G401.6 (cell line): ENCODE measurements around the gene GPC5.
"Not testable (repeated sequence)": the region's sequence is repeated elsewhere in the genome, so short reads cannot be mapped to it uniquely, and the experiment has no call there.

Experiments
- FAIRE-seq: peaks from 2 replicates; lab custom pipeline; 2012; peaks lifted over from hg19 to GRCh38; lab: Jason Lieb, UNC

GPC5 gene

DNA sequence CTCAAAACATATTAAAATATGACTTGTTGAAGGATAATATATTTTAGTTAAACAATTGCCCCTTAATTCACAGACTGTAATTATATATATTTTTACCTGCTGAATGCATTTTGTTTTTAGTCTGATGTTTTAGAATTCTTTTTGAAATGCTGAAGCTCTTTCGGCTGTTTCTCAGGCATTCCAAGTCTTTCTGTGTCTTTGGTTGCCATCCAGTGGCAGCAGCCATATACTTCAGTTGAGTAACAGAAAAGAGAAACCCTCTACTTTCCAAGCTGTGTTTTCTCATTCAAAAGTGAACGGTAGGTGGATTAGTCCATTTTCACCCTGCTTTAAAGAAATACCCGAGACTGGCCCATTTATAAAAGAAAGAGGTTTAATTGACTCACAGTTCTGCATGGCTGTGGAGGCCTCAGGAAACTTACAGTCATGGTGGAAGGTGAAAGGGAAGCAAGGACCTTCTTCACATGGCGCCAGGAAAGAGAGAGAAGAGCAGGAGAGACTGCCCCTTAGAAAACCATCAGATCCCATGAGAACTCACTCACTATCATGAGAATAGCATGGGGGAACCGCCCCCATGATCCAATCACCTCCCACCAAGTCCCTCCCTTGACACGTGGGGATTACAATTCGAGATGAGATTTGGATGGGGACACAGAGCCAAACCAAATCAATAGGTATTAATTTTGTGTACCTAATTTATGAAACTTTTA, 383.7 kb downstream of the GPC5 start:
- FAIRE-seq: not testable (repeated sequence)

DNA sequence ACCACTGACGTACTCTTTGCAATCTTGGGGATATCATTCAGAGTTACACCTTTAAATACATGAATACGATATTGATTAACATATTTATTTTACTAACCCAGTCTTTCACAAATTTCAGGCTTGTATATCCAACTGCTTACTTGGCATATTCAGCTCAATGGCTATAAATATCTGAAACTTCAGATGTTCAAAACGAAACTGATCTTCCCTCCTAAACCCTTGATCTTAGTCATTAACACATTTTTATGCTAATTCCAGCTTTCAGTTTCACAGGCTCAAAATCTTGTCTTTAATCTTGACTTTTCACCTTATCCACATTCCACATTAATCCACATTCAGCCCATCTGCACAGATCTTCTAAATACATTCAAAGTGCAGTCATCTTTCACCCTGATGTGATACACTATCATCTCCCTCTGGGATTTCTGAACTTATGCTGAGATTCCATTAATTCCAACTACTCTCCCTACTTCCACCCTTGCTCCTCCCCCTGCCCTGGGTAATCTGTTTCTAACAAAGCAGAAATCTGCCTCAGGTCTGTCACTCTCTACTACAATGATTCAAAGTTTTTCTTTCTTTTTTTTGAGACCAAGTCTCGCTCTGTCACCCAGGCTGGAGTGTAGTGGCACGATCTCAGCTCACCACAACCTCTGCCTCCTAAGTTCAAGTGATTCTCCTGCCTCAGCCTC, 387.2 kb downstream of the GPC5 start:
- FAIRE-seq: no peak

DNA sequence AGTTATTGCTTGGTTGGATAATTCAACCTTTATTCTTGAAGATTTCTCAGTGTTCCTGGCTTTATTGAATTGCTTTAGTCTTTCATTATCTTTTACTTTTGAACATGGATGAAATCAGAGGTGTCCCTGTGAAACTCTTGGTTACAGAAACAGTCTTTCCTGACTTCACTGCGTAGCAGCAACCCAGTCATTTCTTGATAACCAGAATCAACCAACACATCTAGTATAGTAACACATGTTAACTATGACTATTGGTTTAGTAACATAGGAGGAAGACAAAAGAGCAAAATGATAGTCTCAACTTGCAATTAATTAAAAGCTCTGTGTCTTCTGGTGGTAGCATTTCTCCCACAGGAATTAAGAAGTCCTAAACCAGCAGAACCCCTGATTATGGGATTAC, 393.6 kb downstream of the GPC5 start:
- no peak for FAIRE-seq

DNA sequence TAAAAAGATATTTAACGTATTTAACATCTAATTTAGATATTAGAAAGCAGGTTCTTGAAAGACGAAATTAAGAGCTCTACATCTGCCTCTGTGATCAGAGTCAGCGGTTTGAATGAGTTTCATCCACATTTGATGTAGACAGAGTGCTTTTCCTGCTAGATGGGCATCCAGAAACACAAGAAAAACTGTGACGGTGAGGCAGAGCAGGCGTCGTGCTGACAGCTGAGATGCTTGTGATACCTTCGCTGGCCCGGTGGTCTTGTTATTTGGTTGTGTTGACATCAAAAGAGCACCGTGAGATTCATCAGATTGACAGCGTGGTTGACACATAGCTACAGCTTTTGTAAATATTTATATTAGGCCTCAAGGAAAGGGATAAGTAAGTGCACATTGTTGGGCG, 399.1 kb downstream of the GPC5 start:
- FAIRE-seq: no peak

DNA sequence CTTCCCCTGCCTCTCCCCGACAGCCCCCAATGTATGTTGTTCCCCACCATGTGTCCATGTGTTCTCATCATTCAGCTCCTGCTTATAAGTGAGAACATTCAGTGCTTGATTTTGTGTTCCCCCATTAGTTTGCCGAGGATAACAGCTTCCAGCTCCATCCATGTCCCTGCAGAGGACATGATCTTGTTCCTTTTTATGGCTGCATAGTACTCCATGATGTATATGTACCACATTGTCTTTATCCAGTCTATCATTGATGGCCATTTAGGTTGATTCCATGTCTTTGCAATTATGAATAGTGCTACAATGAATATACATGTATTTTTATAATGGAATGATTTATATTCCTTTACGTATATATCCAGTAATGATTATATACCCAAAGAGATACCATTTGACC, 399.9 kb downstream of the GPC5 start:
- not testable (repeated sequence) for FAIRE-seq

DNA sequence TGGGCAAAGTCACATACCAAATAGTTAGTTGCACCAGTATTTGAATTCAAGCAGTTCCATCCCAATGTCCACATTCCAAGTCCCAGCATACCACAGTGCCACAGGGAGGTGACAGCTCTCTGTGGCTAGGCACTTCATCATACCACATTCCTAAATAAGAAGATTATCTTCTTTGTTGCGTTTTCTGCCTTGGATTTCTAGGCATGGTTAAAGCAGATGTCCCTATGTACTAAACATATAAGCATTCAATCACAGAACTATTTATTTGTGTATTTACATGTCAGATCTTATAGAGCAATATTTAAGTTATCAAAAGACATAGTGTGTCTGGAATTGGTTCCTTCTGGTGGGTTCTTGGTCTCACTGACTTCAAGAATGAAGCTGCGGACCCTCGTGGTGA, 403.4 kb downstream of the GPC5 start:
- not testable (repeated sequence) for FAIRE-seq

DNA sequence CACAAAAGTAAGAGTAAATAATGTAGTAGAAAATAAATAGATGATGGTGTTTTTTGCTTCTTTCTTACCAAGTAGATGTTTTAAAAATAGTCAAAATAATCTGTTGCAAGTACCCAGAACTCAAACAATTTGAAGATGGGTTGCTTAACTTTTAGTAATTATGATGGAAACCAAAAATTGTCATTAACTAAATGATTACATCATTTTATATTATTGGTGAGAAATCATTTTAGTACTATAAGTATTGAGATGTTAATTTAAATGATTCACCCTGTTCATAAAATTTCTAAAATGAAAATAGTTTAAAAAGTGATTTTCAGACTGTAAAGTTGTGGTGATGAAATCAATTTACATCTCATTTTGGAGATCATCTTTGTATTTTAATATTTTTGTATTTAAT, 404.5 kb downstream of the GPC5 start:
- FAIRE-seq: no peak

DNA sequence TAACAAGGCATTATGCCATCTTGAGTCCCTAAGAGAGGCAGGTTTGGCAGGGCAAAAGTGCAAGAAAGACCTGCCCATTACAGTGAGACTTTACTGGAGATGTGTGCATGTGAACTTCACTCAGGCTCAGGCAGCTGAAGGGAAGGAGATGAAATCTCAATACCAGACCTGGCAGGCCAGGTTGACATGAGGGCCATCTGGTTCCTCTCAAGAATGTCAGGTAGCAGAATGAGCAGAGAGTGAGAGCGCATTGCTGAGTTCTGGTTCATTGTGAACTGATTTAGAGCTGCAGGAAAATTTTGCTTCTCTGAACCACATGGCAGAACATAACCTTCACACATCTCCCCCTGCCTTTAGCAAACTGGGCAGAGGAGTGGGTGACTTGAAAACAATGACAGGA, 406.3 kb downstream of the GPC5 start:
- no peak for FAIRE-seq

DNA sequence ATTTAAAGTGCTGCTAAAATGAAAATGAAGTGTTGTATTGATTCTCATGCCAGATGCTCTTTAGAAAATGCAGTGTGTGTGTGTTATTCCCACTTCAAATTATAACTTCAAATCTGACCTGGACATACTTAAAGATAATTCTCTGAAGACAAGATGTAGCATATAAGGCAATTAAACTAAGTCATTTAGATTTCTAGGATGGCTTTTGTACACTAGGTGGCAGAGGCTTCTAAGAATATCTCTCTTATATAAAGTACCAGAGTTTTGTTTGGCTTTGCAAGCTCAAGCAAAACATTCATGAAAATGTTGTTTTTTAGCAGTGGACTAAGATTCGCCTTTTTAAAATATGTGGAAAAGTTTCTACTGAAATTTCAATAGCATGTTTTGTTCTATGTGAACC, 407.2 kb downstream of the GPC5 start:
- peak; percentile 40 for FAIRE-seq

DNA sequence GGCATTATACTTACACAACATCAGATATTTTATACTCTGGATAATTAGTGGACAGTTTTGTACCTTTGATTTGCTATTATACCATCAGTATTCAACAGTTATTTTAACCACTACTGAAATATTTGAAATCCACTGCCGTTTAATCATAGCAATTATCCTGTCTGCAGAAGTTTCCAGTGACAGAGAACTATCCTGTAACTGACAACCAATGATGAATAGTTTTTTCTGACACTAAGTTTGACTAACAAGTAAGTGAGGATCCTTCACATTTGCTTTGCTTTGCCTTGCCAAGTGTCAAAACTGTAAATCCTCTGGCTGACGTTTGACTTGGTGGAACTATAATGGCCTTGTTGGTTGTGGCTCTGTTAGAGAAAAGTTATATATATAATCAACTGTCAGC, 410.7 kb downstream of the GPC5 start:
- FAIRE-seq: no peak

DNA sequence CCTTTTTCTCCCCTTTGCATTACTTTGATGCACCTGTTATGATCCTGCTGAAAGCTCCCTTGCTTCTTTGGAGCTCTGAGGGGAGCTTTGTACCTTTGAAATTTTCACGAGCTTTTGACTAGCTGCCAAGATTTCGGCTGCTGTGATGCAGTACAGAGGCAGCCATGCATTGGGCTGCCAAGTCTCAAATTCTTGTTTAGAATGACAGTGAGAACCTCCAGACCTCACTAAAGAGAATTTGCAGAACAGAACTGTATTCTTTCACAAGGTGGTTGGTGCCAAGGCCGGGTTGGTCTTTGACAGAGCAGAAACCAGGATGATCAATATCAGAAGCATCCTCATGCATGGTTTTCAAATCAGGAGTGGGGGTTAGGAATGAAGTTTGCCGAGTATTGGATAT, 414.8 kb downstream of the GPC5 start:
- FAIRE-seq: no peak

DNA sequence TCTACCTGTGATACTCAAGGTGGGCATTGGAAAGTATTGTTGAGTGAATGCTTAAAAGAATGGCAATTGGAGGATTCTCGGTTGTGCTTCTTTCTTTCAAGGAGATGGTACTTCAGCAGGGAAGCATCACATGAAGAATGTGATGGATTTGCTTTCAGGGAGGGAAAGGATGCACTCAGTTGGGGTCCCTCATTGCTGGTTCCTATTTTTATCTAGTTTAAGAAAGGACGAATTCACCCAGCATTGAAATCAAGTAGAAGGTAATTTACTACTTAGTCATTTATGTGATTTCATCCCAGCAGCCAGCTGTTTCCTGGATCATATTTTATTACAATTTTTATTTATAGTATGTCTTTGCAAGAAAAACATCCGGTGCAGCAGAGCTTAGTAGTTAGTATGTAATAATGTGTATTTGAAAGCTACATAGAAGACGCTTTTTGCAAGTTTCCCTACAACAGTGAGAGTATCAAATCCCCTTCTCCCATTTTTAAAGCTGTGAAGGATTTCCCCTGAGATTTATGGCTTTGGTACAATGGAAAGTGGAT, 417.9 kb downstream of the GPC5 start:
- no peak for FAIRE-seq

DNA sequence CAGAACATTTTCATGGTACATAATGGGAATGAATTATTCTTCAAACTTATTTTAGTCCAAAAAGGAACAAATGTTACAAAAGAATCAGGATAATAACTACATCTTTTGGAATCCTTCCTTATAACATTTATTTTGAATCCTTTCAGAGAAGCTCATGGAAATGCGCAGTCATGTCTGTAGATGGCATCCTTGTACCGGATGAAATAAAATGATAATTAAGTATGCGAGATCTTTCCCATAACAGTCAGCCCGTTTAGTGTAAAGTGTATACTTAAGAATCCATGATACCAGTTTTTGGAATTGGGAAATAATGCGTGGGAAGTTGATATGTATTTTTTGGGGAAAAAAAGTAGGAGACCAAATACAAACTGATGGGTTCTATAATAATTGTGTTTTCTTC, 418.8 kb downstream of the GPC5 start:
- FAIRE-seq: no peak

DNA sequence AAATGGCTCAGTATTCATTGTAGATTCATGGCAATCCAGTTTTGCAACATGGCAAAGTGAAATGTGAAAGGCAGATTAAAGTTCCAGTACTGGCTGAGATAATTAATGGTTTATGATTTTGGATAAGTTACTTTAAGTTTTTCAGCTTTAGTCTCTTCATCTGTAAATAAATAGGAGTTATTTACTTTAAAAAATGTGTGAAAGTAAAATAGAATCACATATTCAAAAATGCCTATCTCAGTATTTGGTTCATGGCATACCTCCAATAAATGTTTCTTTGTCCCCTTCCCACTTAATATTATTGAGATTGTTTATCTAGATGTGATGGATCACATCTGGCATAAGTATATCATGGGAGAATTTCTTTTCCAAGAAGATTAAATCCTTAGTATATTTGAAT, 426.0 kb downstream of the GPC5 start:
- no peak for FAIRE-seq

DNA sequence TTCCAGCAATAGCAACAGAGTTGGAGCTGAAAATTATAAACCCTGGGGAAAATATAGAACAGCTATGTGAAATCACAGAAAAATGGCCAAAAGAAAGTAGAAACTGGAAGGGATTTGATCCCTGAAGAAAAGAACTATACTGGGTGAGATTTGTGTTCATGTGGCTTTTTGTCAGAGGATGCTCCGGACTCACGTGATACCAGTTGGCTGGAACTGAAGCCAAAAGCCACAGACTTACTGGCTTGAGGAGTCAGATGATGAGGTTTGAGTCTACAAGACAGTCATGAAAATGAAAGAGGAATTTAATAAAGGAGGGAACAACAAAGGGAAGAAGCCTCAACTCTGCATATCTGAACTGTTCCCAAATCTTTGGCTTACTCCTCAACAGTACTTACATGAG, 427.1 kb downstream of the GPC5 start:
- no peak for FAIRE-seq

DNA sequence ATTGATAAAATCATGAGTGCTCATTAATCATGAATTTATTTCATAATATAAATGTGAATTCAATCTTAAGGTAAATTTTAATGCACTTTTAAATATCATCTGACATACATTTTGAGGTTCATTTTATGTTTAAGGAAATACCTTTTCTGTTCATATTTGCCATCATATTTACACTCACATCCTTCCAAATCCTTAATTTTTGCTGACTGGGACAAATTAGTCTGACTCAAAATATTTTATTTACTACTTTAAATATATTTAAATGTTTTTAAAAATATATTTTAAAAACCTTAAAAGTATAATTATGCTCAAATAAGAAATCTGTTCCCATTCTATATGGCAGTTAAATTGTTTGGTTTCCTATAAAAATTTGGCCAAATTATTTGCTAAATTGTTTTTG, 438.1 kb downstream of the GPC5 start:
- no peak for FAIRE-seq

DNA sequence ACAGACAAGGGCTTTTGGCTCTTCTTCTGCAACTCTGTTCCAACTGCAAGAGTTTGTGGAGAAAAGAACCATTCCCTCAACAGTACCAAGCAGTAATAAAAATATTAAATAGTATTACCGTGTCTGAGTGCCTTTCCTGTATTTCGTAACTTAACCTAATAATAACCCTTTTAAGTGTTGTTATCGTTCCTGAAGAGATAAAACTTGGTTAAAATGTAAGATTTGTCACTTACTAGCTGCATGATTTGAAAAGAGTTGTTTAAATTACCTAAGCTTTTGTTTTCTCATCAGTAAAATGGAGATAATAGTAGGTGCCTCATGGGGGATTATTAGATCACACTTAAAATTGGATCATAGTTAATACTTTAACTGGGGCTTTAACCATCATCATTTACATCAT, 447.2 kb downstream of the GPC5 start:
- no peak for FAIRE-seq

DNA sequence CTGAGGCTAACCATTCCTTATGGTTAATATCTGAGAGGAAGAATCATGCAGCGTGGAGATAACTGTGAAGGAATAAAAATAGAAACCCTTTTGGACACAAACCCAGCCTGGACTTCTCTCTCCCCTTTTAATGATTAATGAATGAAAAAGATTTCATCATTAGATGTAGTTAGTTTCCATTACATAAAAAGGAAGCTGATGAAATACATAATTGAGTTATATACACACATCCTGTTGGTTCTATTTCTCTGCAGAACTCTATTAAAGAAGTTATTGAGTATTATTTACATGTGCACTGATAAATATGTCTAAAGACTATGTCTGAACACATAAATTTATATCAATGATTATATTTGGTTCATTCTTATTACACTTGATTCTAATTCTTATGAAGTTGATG, 465.3 kb downstream of the GPC5 start:
- FAIRE-seq: no peak

DNA sequence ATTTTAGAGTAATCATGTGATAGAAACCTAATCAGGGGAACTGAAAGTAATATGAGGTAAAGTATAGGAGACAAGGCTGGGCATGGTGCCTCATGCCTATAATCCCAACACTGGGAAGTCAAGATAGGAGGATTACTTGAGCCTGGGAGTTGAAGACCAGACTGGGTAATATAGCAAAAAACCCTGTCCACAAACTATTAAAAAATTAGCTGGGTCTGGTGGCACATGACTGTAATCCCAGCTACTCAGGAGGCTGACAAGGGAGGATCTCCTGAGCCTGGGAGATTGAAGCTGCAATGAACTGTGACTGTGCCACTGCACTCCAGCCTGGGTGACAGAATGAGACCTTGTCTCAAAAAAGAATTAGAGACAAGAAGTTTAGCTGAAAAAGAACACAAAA, 469.9 kb downstream of the GPC5 start:
- no peak for FAIRE-seq

DNA sequence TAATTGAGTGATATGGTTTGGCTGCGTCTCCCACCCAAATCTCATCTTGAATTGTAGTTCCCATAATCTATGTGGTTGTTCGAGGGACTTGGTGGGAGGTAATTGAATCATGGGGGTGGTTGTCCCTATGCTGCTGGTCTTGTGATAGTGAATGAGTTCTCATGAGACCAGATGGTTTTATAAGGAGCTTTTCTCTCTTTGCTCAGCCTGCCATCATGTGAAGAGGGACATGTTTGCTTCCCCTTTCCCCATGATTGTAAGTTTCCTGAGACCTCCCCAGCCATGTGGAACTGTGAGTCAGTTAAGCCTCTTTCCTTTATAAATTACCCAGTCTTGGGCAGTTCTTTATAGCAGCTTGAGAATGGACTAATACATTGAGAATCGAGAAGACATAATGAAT, 480.1 kb downstream of the GPC5 start:
- FAIRE-seq: no peak

DNA sequence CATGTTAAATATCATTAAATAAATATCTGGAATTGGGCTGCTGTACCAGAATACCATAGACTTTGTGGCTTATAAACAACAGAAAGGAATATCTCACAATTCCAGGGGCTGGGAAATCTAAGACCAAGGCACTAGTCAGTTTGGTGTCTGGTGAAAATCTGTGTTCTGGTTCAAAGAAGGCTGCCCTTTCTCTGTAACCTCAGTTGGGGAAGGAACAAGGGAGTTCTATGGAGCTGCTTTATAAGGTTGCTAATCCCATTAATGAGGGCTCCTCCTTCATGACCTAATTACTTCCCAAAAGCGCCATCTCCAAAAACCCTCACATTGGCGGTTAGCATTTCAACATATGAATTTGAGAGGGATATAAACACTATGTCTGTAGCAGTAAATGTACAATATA, 480.9 kb downstream of the GPC5 start:
- no peak for FAIRE-seq

DNA sequence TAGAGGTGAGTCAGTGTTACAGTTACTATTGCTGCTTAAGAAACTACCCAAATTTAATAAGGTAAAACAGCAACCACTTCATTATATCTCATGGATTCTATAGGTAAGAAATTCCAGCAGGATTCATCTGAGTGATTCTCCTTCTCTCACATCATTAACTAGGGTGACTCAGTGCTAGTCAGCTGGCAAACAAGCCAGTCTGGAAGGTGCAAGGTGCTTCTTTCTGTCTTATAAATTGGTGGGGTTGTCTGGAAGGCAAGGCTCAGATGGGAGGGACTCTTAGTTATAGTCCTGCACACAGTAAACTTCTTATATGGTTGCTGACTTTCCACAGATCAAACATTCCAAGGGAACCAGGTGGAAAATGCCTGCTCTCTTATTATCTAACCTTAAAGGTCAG, 484.5 kb downstream of the GPC5 start:
- FAIRE-seq: no peak

DNA sequence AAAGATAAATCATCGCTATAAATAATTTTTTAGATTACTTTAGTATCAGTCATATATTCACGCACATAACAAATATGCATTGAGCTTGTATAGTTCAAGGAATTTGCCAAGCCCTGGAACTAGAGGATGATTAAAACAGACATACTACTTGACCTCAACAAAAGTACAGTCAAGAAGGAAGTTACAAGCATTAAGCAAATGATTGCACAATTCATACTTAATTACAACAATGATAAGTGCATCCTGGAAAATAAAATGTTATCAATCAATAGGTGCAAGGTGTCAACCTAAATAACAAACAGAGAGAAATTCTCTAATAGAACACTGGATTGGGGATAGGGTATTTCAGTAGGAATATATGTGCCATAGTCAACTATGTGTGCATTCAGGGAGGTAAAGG, 491.2 kb downstream of the GPC5 start:
- FAIRE-seq: no peak

DNA sequence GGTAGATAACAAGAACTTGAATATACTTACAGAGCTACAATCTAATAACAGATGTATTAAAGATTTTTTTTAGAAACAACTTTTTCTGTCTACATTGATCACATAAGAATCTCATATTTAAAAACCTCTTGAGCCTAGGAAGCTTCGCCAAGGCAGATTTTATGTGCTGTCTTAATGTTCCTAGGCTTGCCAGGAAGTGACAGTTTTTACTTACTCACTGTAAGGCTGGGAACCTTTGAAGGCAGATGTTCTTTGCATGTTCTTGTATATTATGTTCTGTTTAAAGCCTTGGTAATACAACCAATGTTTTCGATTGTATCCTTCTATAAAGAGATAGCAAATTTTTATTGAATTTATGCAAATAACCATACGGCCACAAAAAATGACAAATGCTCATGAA, 492.7 kb downstream of the GPC5 start:
- FAIRE-seq: no peak
